Measurements from ENCODE around the gene AP3B2.

Gene AP3B2

DNA sequence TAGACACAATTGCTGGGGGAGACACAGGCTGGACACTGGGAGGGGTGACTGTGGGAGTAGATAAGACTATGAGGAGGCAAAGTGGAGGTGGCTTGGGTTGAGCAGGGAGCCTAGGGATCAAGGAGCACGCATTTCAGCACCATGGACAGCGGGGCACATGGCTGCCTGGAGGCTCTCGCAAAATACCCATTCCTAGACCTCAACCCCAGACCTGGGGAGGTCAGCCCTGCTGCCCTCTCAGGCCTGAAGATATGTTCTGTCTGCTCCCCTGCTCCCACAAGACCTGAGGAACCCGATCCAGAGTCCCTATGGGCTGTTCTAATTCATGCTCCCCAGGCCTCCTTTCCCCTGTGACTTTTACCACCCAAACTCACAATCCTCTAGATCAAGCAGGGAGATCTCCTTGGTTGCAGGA is 46.5 kb downstream of the AP3B2 start:
- H3K4me3 ChIP-seq (ENCODE audit: low read depth, low read length), result no peak overlapping the region
- in situ Hi-C loops (cut with HindIII; ENCODE audit: low pct_ligation_motif_present, low sequenced_read_pairs), result no loop called here
- no peak for DNase-seq

DNA sequence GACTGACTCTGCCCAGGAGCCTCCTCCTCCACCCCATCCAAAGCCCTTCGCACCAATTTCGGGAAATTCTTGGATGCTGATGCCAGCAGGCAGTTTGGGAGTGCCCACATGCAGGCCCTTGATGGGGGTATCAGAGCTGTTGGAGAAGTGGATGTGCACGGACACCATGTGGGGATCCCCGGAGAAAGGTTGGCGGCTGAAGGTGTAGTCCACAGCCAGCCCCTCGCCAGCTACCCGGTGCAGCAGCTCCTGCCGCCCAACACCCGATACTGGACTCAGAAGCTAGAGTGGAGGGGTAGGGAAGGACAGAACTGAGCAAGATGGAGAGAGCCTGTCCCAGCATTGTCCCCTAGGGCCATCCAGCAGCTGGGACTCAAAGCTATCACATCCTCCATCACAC is 47.0 kb downstream of the AP3B2 start:
- H3K27me3 ChIP-seq (replicated peaks), result no peaks in the 10 kb centered on the region
- no peaks in the 10 kb centered on the region for H3K36me3 ChIP-seq (replicated peaks)
- in situ Hi-C loops (cut with HindIII; ENCODE audit: low pct_ligation_motif_present, low sequenced_read_pairs), result no loop called here
- no peak for DNase-seq
- no peak overlapping the region for H3K4me3 ChIP-seq (ENCODE audit: low read depth, low read length)
- no peak overlapping the region for H3K27ac ChIP-seq
- TF ChIP-seq, protein P1, sequence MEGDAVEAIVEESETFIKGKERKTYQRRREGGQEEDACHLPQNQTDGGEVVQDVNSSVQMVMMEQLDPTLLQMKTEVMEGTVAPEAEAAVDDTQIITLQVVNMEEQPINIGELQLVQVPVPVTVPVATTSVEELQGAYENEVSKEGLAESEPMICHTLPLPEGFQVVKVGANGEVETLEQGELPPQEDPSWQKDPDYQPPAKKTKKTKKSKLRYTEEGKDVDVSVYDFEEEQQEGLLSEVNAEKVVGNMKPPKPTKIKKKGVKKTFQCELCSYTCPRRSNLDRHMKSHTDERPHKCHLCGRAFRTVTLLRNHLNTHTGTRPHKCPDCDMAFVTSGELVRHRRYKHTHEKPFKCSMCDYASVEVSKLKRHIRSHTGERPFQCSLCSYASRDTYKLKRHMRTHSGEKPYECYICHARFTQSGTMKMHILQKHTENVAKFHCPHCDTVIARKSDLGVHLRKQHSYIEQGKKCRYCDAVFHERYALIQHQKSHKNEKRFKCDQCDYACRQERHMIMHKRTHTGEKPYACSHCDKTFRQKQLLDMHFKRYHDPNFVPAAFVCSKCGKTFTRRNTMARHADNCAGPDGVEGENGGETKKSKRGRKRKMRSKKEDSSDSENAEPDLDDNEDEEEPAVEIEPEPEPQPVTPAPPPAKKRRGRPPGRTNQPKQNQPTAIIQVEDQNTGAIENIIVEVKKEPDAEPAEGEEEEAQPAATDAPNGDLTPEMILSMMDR (IDR thresholded peaks at IDR 0.05; ENCODE audit: low read depth, low read length, missing control alignments), result no peak

More for the DNA sequence above, 46.5 kb downstream of the AP3B2 start:
- no peak overlapping the region for H3K27ac ChIP-seq
- TF ChIP-seq, protein P1 (IDR thresholded peaks at IDR 0.05; ENCODE audit: low read depth, low read length, missing control alignments), result no peak
- H3K36me3 ChIP-seq (replicated peaks), result no peaks in the 10 kb centered on the region
- H3K27me3 ChIP-seq (replicated peaks), result no peaks in the 10 kb centered on the region

DNA sequence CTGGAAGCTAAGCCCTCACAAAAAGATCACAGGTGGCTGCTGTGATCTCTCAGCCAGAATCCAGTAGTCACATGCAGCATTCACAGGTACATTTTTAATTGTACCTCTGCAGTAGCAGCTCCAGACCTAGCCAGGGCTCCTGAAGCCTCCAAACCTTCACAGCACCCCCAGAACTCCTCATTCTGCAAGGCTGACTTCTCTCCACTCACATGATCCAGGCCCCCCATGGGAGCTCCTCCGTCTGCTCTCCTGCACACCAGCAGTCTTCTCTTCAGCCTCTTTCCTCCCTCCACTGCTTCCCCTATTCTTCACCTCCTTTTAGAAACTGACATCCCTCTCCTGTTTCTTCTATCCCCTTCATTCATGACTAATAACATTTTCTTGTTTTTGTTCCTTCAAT is 49.3 kb downstream of the AP3B2 start:
- no peaks in the 10 kb centered on the region for H3K36me3 ChIP-seq (replicated peaks)
- in situ Hi-C loops (cut with HindIII; ENCODE audit: low pct_ligation_motif_present, low sequenced_read_pairs), result no loop called here
- TF ChIP-seq, protein P1 (IDR thresholded peaks at IDR 0.05; ENCODE audit: low read depth, low read length, missing control alignments), result no peak
- H3K4me3 ChIP-seq (ENCODE audit: low read depth, low read length), result no peak overlapping the region
- no peak overlapping the region for H3K27ac ChIP-seq
- H3K27me3 ChIP-seq (replicated peaks), result no peaks in the 10 kb centered on the region
- DNase-seq, result no peak

DNA sequence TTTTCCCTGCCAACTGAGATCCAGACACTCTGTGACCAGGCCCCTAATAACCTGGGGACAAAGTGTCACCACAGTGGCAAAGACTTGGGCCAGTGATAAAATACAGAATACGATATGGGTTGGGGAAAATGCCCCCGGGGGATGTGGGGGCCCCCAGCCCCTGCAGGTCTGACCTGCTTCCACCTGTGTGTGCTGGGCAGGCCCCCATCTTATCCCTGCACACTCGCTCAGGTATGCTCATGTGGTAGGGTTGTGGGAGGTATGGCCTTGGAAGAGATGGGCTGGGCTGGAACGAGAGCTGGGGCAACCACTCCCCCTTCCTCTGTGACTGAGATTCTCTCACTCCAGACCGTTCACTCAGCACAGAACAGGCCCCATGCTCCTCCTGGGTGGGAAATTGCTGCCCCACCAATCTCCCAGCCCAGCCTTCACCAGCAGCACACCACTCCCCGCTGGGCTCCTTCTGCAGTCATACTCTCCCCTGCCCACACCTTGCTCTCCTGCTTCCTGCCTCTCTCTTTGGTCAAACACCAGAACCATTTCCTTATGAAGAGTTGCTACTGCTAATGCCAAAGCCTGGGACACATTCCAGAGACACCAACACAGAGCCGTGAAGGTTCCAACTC is 52.9 kb downstream of the AP3B2 start:
- in situ Hi-C loops (cut with HindIII; ENCODE audit: low pct_ligation_motif_present, low sequenced_read_pairs), result no loop called here
- no peak for DNase-seq
- no peak overlapping the region for H3K27ac ChIP-seq
- H3K36me3 ChIP-seq (replicated peaks), result no peaks in the 10 kb centered on the region
- no peak overlapping the region for H3K4me3 ChIP-seq (ENCODE audit: low read depth, low read length)
- TF ChIP-seq, protein P1 (IDR thresholded peaks at IDR 0.05; ENCODE audit: low read depth, low read length, missing control alignments), result no peak
- H3K27me3 ChIP-seq (replicated peaks), result no peaks in the 10 kb centered on the region

DNA sequence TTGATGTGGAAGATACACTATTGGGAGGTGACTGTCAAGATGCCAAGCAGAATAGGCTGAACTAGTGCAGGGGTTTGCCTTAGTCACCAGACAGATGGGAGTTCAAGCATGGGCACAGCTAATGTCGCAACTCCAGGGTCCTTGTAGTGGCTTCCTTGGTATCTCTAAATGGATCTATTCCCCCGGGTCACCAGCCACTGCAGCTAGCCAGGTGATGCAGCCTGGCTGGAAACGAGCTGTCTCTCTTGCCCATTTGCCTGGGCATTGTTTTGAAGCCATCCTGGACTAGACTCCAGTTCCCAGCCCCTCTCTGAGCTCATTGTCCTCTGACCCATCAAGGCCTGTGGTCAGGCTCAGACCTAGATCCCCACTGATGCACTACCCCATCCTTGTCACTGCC is 54.1 kb downstream of the AP3B2 start:
- no peak overlapping the region for H3K27ac ChIP-seq
- no peak overlapping the region for H3K4me3 ChIP-seq (ENCODE audit: low read depth, low read length)
- H3K36me3 ChIP-seq (replicated peaks), result no peaks in the 10 kb centered on the region
- no peak for DNase-seq
- in situ Hi-C loops (cut with HindIII; ENCODE audit: low pct_ligation_motif_present, low sequenced_read_pairs), result no loop called here
- H3K27me3 ChIP-seq (replicated peaks), result no peaks in the 10 kb centered on the region
- TF ChIP-seq, protein P1 (IDR thresholded peaks at IDR 0.05; ENCODE audit: low read depth, low read length, missing control alignments), result no peak

Data from brain microvascular endothelial cell (primary cell).